AG08396 (cell line): ENCODE results near the gene PAX3.
"Not testable (repeated sequence)": the region's sequence is repeated elsewhere in the genome, so short reads cannot be mapped to it uniquely, and the experiment has no call there.

Source experiments
- DNase-seq: peaks from one replicate; pipeline ENCODE4 v3.0.0; 2012; ENCODE audit warnings: low spot score, mixed read lengths

The PAX3 gene

GRCh38 chr2:222213049-222213448 lies 85.7 kb downstream of the PAX3 start:
- DNase-seq = no peak

DNA sequence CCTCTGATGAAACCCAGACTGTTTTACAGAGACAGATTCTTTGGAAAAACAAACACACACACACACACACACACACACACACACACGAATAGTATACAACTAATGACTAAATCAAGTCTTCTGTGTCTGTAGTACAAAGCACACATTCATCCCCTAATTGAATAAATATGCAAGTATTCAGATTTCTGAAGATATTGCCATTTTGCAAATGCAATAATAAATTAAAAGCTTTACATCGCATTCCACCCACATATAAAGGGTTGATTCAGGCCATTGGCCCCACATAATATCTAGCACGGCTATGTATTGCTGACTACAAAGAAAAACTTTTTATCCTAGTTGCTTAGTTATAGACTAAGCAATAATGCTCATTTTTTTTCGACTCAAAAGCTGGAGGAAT lies 86.2 kb downstream of the PAX3 start:
- no peak for DNase-seq

DNA sequence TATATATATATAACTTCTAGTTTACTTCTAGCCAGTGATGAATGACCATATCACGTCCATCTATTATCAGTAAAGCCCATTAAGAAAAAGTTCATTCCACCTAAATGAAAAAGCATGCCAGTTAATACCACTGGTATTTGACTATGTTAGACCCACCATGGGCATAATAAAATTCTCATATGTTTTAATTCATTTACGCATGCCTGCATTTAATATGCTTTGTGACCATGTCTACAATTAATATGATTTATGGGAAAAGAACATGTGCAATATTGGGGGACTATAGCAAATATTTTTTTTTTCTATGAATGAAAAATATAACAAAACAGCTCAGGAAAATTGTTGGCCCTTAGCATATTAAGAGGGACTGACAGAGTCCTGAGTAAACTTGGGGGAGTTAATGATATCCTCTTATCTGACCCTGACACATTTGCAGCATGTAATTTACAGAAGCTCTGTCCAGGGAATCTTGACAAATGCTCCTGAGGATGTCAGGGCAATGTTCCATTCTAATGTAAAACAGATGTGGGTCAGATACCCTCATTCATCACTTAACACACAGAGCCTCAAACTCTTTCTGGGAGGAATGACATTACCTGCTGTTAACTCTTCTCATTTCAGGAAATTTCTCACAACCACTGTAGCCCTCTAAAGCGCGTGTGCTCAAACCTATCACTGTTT lies 90.6 kb downstream of the PAX3 start:
- DNase-seq = no peak

DNA sequence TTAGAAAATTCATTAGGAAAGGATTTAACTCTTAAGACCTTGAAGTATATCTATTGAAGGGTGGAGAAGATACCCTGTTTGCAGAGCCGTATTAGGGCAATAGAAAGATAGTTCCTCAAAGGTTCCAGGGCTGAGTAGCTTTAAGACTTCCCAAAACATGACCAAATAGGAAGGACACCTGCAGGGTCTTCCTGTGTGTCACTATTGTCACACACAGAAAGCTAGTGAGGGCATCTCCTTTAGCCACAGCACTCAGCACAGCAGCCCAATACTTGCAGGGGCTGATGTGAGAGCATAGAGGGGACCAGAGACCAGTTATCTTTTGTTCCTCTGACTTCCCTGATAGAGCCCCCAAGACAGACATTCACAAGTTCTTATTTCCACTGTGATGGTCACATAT lies 93.7 kb downstream of the PAX3 start:
- no peak for DNase-seq

GRCh38 chr2:222203041-222203440 lies 95.8 kb downstream of the PAX3 start:
- no peak for DNase-seq

GRCh38 chr2:222196159-222196558 lies 102.6 kb downstream of the PAX3 start:
- no peak for DNase-seq

DNA sequence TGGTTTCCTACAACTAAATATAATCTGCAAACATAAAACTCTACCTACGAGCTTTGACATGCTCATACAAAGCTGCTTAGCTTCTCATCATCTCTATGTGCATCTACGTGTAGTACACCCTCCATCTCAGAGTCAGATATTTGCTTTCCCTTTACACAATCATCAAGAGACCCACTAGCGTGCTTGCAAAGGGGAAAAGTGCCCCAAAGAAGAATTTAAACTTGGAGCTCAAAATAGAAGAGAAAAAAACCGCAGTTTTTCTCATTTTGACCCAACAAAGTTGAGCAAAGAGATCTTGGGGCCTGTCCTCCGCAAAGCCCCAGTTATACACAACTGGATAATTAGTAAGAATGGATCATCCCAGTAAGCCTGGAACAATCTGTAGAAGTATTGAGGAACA lies 104.1 kb downstream of the PAX3 start:
- DNase-seq = no peak

GRCh38 chr2:222193328-222193983 lies 105.3 kb downstream of the PAX3 start:
- no peak for DNase-seq

- no peak for DNase-seq
Measured at GRCh38 chr2:222180619-222181018, 118.2 kb downstream of the PAX3 start.

DNA sequence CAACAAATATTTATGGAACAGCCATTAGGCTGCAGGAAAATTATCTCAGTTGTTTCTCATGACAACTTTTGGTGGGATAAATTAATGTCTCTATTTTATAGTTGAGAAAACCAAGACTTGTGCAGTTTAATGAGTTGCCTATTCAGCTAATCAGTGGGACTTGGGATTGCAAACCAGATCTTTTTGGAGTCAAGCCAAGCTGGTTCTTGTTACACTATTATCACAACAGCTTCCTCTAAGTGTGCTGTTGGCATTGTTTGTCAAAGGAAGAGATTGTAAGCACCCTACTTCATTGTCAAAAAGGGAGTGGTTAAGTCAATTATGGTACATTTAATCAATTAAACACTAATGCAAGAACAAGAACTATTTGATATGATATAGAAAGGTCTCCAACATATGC lies 119.2 kb downstream of the PAX3 start:
- no peak for DNase-seq

DNA sequence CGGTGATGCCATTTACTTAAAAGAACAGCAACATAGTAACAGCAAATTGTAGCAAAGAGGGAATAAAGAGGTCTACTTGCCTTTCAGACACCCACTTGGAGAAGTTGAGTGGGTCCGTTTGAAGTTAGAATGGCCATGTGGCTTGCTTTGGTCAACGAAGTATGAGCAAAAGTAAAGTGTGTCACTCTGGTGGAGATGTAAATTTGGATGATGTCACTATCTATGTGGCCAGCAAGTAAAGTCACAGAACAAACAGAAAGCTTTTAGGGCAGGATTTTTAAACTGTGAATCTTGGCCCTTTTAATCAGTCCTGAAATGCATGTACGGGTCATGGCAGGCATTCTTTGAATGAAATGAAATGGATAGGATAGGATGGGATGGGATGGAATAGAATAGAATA lies 120.3 kb downstream of the PAX3 start:
- no peak for DNase-seq

DNA sequence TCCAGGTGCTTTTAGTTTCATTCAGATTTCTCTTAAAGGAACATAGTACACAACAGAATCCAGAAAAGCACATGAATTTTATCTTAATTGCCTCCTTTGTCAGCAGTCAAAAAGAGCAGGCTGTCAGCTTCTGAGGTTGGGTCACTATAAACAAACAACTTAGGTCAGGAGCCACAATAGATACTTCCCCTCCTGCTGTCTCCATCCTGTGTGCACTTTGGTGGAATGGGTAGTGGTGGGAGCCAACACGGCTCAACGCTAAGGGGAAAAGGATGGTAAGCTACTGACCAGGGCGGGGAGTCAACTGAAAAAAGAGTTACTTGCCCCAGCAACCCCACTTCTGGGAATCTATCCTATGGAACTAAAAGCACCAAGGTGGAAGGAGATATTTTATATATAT lies 121.9 kb downstream of the PAX3 start:
- no peak for DNase-seq

DNA sequence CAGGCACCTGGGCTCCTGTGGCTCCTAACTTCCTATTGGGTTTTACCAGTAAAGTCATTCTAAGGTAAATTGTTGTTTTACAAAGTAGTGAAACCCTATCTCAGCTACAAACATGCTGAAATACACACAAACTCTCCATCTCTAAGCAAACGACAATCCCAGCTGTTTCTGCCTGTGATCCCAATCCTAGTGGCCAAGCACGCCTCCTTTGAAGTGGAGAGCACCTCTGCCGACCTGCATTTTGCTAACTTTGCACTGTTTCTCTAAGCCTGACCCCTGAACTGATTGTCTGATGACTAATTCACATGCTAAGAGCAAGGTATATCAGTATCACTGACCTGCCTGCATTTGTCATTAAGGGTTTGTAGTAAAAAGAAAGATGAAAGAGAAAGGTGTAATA lies 124.3 kb downstream of the PAX3 start:
- DNase-seq = no peak

DNA sequence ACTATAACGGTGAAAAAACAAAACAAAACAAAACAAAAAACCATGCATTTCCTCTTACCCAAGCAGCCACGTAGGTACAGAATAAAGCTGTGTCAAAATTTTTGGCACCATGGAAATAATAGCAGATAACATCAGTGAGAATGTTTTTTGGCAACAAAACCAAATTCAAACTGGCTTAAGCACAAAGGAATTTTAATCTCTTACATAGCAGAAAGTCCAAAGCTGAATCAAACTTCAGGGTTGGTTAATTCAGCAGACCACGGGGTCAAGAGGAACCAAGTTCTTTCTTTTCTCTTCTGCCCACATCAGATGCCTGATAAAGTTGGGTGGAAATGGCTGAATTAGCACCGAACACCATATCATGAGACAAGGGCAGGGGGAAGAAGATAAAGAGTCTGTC lies 129.5 kb downstream of the PAX3 start:
- DNase-seq = no peak

- no peak for DNase-seq
Measured at GRCh38 chr2:222167762-222168161, 131.0 kb downstream of the PAX3 start.

GRCh38 chr2:222160944-222161343 lies 137.9 kb downstream of the PAX3 start:
- DNase-seq = no peak

GRCh38 chr2:222160125-222160524 lies 138.7 kb downstream of the PAX3 start:
- no peak for DNase-seq

DNA sequence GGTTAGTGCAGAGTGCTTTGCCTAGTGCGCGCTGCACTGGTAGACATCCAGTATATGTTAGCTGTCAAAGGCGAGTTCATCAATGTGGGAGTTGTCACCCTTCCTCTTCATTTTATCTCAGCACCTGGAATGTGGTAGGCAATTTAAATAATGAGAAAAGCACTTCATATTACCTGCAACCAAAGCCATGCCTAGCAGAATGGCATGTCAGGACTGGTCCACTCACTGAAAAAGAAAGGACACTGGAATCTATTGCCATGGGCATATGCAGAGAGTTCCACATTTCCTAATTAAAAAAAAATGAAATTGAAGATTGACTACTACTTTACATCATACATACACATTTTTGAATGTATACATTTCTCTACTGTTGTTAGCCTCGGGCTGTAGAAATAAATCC lies 139.6 kb downstream of the PAX3 start:
- DNase-seq = no peak

DNA sequence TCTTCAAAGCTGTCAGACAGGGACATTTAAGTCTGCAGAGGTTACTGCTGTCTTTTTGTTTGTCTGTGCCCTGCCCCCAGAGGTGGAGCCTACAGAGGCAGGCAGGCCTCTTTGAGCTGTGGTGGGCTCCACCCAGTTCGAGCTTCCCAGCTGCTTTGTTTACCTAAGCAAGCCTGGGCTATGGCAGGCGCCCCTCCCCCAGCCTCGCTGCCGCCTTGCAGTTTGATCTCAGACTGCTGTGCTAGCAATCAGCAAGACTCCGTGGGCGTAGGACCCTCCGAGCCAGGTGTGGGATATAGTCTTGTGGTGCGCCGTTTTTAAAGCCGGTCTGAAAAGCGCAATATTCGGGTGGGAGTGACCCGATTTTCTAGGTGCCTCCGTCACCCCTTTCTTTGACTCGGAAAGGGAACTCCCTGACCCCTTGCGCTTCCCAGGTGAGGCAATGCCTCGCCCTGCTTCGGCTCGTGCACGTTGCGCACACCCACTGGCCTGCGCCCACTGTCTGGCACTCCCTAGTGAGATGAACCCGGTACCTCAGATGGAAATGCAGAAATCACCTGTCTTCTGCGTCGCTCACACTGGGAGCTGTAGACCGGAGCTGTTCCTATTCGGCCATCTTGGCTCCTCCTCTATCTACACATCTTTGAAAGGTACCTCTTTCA lies 143.7 kb downstream of the PAX3 start:
- DNase-seq = not testable (repeated sequence)
